Stimulated activated naive CD8-positive, alpha-beta T cell treated with anti-CD3 and anti-CD28 coated beads, Interleukin-15, Interleukin-2, amounts not matched to agents 100 ng/mL and 50 ng/mL, for 24 hours (primary cell): Measurements from ENCODE around the gene TMEM178B.
"Not testable (repeated sequence)": the region's sequence is repeated elsewhere in the genome, so short reads cannot be mapped to it uniquely, and the experiment has no call there.

Source experiments
- H3K27ac Mint-ChIP-seq: one replicate; pipeline ENCODE4 v1.8.0; 2021; ENCODE audit warnings: mild to moderate bottlenecking, mixed read lengths
- H3K27me3 Mint-ChIP-seq: one replicate; pipeline ENCODE4 v1.8.0; 2021; ENCODE audit warnings: mixed read lengths
- H3K36me3 Mint-ChIP-seq: one replicate; pipeline ENCODE4 v1.8.0; 2021; ENCODE audit warnings: low read depth, mixed read lengths
- H3K4me1 Mint-ChIP-seq: one replicate; pipeline ENCODE4 v1.8.0; 2021; ENCODE audit warnings: low read depth, mixed read lengths
- H3K4me3 Mint-ChIP-seq: one replicate; pipeline ENCODE4 v1.8.0; 2021; ENCODE audit warnings: mild to moderate bottlenecking, mixed read lengths
- H3K9me3 Mint-ChIP-seq: one replicate; pipeline ENCODE4 v1.8.0; 2021; ENCODE audit warnings: mixed read lengths

Gene TMEM178B

GRCh38 chr7:141363748-141364147 is 289.9 kb downstream of the TMEM178B start:
- no peaks in the 10 kb centered on the region for H3K36me3 Mint-ChIP-seq
- H3K4me1 Mint-ChIP-seq = no peaks in the 10 kb centered on the region
- peaks cover 4% of the 10 kb centered on the region for H3K27me3 Mint-ChIP-seq
- H3K4me3 Mint-ChIP-seq = no peak overlapping the region
- H3K9me3 Mint-ChIP-seq = no peaks in the 10 kb centered on the region
- no peak overlapping the region for H3K27ac Mint-ChIP-seq

DNA sequence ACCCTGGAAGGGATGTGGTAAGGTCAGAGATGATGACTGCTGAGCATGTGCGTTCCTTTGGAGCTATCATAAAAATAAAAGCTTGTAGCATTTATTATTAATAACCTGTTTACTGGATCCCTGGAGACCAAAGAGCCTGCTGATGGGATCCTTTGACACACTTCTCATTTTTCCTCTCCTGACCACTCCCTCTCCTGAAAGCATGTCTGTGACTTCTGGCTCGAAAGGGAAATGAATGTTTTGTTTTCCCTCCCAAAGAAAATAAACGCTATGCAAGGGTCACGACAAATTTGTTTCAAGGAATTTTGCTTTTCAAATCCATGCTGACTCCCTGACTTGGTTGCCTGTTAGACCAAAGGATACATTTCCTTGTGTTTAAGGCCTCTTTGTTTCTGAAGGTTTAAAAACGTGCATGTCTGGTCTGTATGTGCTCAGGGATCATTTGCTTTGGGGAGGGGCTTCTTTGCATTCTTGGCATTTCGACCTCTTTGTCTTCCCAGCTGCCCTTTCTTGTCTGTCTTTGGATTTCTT is 292.3 kb downstream of the TMEM178B start:
- Mint-ChIP-seq H3K27me3 (peaks cover 4% of the 10 kb centered on the region), H3K4me1 (no peaks in the 10 kb centered on the region), H3K9me3 (no peaks in the 10 kb centered on the region), H3K4me3 (no peak overlapping the region), H3K36me3 (no peaks in the 10 kb centered on the region), H3K27ac (no peak overlapping the region)

- Mint-ChIP-seq H3K27ac (no peak overlapping the region), H3K4me3 (no peak overlapping the region), H3K4me1 (no peaks in the 10 kb centered on the region), H3K9me3 (no peaks in the 10 kb centered on the region), H3K36me3 (no peaks in the 10 kb centered on the region), H3K27me3 (peaks cover 20% of the 10 kb centered on the region)
Measured at GRCh38 chr7:141369422-141369821, 295.6 kb downstream of the TMEM178B start.

GRCh38 chr7:141370178-141370577 is 296.3 kb downstream of the TMEM178B start:
- Mint-ChIP-seq H3K9me3 (no peaks in the 10 kb centered on the region), H3K36me3 (no peaks in the 10 kb centered on the region), H3K4me3 (no peak overlapping the region), H3K27me3 (peaks cover 26% of the 10 kb centered on the region), H3K27ac (peak overlapping the region; percentile 3), H3K4me1 (no peaks in the 10 kb centered on the region)

DNA sequence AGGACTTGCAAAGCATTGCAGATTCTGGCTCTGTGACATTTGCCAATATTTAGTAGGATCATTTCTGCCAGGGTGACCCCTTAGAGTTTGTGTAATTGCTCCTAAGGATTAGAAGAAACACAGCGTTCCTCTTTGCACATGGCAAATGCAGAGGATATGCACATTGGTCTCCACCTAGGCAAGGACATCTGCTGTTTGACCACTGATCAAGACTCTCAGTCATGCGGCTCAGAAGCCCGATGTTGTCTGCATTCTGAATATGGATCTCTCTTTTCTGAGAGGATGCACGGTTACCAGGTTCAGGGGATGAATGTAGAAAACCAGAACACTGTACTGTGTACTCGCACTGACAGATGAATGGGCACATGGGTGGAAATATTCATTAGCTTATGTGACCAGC is 296.8 kb downstream of the TMEM178B start:
- Mint-ChIP-seq H3K4me1 (no peaks in the 10 kb centered on the region), H3K27me3 (peaks cover 26% of the 10 kb centered on the region), H3K4me3 (no peak overlapping the region), H3K9me3 (no peaks in the 10 kb centered on the region), H3K27ac (no peak overlapping the region), H3K36me3 (no peaks in the 10 kb centered on the region)

DNA sequence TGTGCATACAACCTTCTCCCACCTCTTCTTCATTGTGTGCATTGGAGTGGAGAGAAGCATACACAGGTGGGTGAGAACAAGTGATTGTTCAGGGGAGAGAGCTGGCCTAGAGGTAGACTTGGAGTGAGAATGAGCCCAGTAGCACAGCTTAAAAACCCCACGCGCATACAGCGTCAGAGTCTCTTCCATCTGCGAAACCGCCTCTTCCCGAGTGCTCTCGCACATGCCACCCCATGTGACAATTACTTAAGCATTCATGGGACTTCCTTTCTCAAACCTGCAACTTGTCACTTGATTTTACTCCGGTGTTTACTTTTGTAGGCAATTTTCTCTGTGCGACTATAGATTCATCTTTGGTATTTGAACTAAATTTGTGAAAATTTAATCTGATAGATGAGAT is 300.6 kb downstream of the TMEM178B start:
- no peak overlapping the region for H3K4me3 Mint-ChIP-seq
- H3K27ac Mint-ChIP-seq = no peak overlapping the region
- H3K4me1 Mint-ChIP-seq = no peaks in the 10 kb centered on the region
- no peaks in the 10 kb centered on the region for H3K9me3 Mint-ChIP-seq
- H3K36me3 Mint-ChIP-seq = no peaks in the 10 kb centered on the region
- peaks cover 29% of the 10 kb centered on the region for H3K27me3 Mint-ChIP-seq

GRCh38 chr7:141375442-141375841 is 301.6 kb downstream of the TMEM178B start:
- Mint-ChIP-seq H3K4me3 (no peak overlapping the region), H3K4me1 (no peaks in the 10 kb centered on the region)

DNA sequence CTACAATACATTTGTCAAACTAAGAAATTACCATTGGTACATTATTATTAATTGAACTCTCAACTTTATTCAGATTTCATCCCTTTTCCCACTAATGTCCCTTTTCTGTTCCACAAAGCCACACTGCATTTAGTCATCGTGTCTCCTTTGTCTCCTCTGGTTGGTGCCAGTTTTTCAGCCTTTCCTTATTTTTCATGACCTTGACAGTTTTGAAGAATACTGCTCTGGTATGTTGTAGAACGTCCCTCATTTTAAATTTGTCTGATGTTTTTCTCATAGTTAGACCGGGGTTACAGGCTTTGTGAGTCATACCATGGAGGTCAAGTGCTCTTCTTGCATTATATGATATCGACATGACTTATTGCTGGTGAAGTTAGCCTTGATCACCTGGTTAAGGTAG is 304.0 kb downstream of the TMEM178B start:
- no peaks in the 10 kb centered on the region for H3K4me1 Mint-ChIP-seq
- H3K4me3 Mint-ChIP-seq = no peak overlapping the region
- no peaks in the 10 kb centered on the region for H3K9me3 Mint-ChIP-seq
- no peaks in the 10 kb centered on the region for H3K36me3 Mint-ChIP-seq
- no peak overlapping the region for H3K27ac Mint-ChIP-seq
- peaks cover 24% of the 10 kb centered on the region for H3K27me3 Mint-ChIP-seq

More at GRCh38 chr7:141375442-141375841, 301.6 kb downstream of the TMEM178B start:
- no peaks in the 10 kb centered on the region for H3K36me3 Mint-ChIP-seq
- no peaks in the 10 kb centered on the region for H3K9me3 Mint-ChIP-seq
- peaks cover 33% of the 10 kb centered on the region for H3K27me3 Mint-ChIP-seq
- no peak overlapping the region for H3K27ac Mint-ChIP-seq

DNA sequence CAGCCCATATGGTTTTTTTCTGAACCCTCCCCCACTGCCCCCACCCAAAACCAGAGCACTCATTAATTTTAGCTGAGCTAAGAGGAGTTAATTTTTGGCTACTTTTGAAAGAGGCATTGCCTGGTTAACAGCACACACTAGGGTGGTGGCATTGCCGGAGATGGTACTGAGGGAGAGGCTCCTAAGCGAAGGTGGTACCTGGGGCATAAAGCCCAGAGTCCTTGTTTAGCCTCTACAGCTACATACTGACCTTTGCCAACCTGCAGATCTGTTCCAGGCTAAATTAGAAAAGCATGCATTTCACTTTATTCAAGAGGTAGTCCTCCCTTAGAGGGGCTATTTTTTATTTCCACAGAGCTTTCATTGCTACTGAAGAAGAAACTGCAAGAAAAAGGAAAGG is 304.5 kb downstream of the TMEM178B start:
- Mint-ChIP-seq H3K27ac (no peak overlapping the region), H3K4me1 (no peaks in the 10 kb centered on the region), H3K36me3 (no peaks in the 10 kb centered on the region), H3K27me3 (peaks cover 21% of the 10 kb centered on the region), H3K9me3 (no peaks in the 10 kb centered on the region), H3K4me3 (no peak overlapping the region)

DNA sequence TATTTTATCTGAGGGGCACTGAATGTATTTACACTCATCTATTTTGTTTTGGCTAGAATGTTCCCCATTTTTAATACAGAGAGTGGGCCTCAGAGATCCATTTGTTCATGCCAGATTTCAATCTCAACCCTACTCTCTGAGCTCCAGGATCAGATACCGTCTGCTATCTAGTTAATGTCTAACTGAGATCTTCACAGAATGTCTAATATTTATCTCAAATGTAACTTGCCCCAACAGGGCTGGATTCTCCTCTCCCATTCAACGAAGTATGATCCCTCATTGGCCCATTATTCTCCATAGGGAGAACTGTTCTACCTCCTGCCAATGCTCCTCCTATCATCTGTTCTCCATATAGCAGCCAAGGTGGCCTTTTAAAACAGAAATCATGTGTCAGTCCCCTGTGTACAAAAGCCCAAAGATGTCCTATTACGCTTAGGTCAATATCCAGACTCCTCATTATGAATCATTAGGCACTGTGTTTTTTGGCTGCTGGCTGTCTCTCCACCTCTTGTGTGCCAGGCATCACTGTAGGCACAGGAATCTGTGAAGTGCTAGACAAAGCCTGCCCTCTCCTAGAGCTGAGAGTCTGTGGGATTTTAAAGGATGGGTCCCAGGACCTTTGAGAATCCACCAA is 308.0 kb downstream of the TMEM178B start:
- Mint-ChIP-seq H3K27ac (no peak overlapping the region), H3K9me3 (no peaks in the 10 kb centered on the region), H3K27me3 (peaks cover 19% of the 10 kb centered on the region), H3K36me3 (no peaks in the 10 kb centered on the region), H3K4me1 (no peaks in the 10 kb centered on the region), H3K4me3 (no peak overlapping the region)

DNA sequence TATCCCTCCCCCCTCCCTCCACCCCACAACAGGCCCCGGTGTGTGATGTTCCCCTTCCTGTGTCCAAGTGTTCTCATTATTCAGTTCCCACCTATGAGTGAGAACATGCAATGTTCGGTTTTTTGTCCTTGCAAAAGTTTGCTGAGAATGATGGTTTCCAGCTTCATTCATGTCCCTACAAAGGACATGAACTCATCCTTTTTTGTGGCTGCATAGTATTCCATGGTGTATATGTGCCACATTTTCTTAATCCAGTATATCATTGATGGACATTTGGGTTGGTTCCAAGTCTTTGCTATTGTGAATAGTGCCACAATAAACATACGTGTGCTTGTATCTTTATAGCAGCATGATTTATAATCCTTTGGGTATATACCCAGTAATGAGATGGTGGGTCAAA is 309.5 kb downstream of the TMEM178B start:
- H3K4me1 Mint-ChIP-seq, H3K9me3 Mint-ChIP-seq, H3K27ac Mint-ChIP-seq, H3K4me3 Mint-ChIP-seq, H3K36me3 Mint-ChIP-seq: not testable (repeated sequence)
- H3K27me3 Mint-ChIP-seq = peaks cover 20% of the 10 kb centered on the region

DNA sequence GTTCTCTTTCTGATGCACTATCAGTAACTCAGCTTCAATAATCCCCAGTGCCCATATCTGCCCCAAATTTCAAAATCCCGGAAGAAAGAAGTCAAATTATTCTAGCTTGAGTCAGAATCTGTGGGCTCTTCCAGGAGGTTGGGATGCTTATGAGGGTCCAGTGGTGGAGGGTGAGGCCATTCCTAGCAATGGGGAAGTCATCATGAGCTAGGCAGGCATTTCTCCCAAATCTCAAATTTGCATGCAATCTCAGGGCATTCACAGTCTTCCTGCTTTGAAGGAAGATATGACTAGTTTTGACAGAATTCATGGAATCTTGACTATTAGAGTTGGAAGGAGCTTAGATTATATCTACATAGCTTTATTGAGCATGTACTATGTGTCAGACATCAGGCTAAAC is 313.0 kb downstream of the TMEM178B start:
- Mint-ChIP-seq H3K27ac (no peak overlapping the region), H3K36me3 (no peaks in the 10 kb centered on the region), H3K4me1 (no peaks in the 10 kb centered on the region), H3K9me3 (no peaks in the 10 kb centered on the region), H3K4me3 (no peak overlapping the region), H3K27me3 (peaks cover 21% of the 10 kb centered on the region)

DNA sequence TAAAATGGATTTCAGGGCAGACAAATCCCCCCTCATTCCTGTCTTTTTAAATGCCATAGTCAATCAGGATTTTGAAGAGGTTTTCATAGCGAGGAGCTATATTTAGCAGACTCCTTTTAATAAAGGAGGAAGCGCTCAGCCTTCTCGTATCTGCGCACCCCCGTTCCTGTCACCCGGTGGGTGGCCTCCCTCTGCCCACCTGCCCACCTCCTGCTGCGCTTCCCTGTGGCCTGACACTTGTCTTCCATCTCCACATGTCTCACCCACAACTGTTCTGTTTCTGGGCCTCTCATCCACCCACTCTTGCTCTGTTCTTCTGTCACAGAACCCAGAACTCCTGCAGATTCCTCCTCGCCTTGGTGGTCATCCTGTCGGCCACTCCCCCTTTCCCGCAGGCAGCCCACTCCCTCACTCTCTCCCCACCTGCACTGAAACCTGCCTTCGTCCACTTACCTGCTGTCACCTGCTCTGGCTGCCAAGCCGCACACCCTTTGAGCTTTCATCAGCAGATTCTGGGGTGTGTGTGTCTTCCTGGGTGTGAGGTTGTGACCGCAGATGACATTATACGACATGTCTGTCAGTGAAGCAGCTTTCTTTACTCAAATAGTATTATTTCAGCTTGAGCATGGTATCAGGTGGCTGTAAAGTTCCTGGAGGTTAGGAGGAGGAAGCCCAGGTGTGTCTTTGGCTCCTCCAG is 313.8 kb downstream of the TMEM178B start:
- Mint-ChIP-seq H3K4me1 (no peaks in the 10 kb centered on the region), H3K4me3 (no peak overlapping the region), H3K27ac (no peak overlapping the region), H3K36me3 (no peaks in the 10 kb centered on the region), H3K9me3 (no peaks in the 10 kb centered on the region), H3K27me3 (peaks cover 22% of the 10 kb centered on the region)

DNA sequence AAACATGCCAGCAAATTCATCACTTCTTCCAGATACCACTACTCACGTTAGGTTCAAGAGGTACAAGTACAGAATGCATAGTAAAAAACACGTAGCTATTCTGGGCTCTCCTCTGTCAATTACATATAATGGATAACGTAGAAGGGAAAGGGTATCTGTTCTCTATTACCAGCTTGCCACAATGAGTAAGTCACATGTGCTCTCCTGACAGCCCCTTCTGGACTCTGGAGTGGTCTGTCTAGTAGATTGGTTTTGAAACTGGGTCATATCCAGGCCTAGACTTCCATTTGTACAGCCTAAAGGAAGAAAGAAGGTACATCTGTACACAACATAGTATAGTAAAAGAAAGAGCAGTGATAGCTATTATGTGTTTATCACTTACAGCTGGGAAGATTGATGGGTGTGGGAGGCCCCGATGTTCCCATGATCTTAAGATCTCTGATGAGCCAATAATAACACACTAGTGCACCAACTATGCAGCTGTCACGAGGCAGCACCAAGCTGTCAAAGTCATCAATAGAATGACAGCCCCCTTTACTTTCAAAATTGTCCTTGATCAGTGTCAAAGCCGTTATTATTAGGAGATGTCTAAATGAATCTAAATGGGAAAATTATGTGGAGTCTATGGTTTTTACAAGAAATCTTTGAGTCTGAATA is 315.4 kb downstream of the TMEM178B start:
- Mint-ChIP-seq H3K36me3 (no peaks in the 10 kb centered on the region), H3K9me3 (no peaks in the 10 kb centered on the region), H3K4me3 (no peak overlapping the region), H3K4me1 (no peaks in the 10 kb centered on the region), H3K27me3 (peaks cover 27% of the 10 kb centered on the region), H3K27ac (no peak overlapping the region)

DNA sequence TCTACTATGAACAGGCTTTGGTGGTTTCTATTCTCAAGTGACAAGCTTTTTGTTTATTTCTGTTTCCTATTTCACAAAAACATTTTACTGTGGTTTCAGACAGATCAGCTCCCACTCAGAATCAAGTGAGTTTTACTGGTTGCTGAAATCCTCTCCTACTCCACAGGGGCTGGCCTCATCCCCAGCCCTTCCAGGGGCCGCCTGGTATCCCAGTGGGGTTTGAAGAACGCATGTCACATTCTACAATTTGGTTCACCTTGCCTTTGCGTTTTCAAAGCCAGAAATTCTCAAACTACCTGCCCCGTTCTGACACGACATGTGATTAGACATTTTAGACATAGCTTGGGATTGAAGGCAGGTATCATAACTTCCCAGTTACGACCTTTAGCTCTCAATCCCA is 316.5 kb downstream of the TMEM178B start:
- H3K4me1 Mint-ChIP-seq = no peaks in the 10 kb centered on the region

More for the DNA sequence above, 316.5 kb downstream of the TMEM178B start:
- Mint-ChIP-seq H3K27me3 (peaks cover 23% of the 10 kb centered on the region), H3K9me3 (no peaks in the 10 kb centered on the region), H3K36me3 (no peaks in the 10 kb centered on the region), H3K27ac (no peak overlapping the region), H3K4me3 (no peak overlapping the region)
